GM12874 (cell line): ENCODE measurements around the gene RDH5.

Experiments used
- CTCF ChIP-seq: IDR thresholded peaks from 2 replicates; pipeline ENCODE4 v1.5.1; 2011; ENCODE audit warnings: low read depth, mild to moderate bottlenecking, control low read depth, low read length, moderate library complexity; ENCODE audit not compliant: insufficient read depth

The RDH5 gene

GRCh38 chr12:55707841-55708694, 12.1 kb upstream of the RDH5 start, which contains the start of gene ITGA7:
ITGA7 (minus strand) TSS chr12:55707904; CDS start chr12:55707682, 222 bp downstream.
- no peak for TF ChIP-seq CTCF

- no peak for TF ChIP-seq CTCF
Observed at GRCh38 chr12:55708695-55709233, 11.4 kb upstream of the RDH5 start.

- no peak for TF ChIP-seq CTCF
Observed at GRCh38 chr12:55711786-55712553, 8.2 kb upstream of the RDH5 start.

- no peak for TF ChIP-seq CTCF
Observed at GRCh38 chr12:55712700-55713415, 7.3 kb upstream of the RDH5 start.

- no peak for TF ChIP-seq CTCF
Observed at GRCh38 chr12:55713721-55714120, 6.5 kb upstream of the RDH5 start.

DNA sequence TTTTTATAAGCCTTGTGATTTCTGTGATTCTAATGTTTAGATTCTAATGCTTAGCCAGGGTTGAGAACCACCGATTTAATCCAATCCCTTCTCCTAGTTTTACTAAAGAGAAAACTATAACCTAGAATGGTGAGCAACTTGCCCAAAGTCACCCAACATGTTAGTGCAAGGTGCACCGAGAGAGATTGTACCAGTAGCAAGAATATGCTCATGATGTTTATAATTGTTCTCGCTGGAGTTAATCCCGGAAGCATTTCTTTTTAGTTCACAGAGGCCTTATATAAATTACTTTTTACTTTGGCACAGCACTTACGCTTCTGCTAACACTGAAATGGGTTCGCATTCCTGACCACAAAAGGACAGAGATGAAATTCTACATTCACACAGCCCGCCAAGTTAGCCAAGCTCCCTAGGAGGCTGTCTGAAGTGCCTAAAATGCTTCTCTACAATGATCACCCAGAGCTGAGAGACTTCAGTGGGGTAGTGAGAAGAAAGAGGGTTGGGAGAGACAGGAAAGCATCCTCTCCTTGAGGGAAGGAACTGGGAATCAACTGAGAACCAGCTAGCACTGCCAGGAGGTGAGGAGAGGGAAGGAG, 4.9 kb upstream of the RDH5 start:
- TF ChIP-seq CTCF = no peak
